Measurements from ENCODE around the gene C2CD2. TPM values are rescaled to one million over a fixed set of nuclear protein-coding genes. Genes with fewer than 3 reads are reported as not detected.

C2CD2 gene
- total and polyA plus RNA-seq, 8 donors = 18.3 to 24.1 (median 19.6) TPM

DNA sequence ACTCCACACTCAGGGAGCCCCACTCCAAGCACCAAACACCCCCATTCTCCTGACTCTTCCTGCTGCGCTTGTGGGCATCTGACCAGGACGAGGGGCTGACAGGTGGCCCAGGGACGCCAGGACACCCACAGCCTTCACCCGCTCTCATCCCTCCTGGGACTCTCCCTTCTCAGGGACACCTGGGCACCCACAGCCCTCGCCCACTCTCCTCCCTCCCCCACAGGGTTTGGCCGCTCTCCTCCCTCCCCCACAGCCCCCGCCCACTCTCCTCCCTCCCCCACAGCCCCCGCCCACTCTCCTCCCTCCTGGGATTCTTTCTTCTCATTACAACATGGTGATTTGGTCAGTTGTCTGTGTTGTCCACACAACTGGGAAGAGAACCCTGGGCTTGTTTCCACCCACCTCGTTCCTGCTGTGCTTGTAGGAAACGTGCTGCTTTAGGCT is 118.1 kb downstream of the C2CD2 start:
- TF ChIP-seq, protein P1, sequence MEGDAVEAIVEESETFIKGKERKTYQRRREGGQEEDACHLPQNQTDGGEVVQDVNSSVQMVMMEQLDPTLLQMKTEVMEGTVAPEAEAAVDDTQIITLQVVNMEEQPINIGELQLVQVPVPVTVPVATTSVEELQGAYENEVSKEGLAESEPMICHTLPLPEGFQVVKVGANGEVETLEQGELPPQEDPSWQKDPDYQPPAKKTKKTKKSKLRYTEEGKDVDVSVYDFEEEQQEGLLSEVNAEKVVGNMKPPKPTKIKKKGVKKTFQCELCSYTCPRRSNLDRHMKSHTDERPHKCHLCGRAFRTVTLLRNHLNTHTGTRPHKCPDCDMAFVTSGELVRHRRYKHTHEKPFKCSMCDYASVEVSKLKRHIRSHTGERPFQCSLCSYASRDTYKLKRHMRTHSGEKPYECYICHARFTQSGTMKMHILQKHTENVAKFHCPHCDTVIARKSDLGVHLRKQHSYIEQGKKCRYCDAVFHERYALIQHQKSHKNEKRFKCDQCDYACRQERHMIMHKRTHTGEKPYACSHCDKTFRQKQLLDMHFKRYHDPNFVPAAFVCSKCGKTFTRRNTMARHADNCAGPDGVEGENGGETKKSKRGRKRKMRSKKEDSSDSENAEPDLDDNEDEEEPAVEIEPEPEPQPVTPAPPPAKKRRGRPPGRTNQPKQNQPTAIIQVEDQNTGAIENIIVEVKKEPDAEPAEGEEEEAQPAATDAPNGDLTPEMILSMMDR (IDR thresholded peaks at IDR 0.05) = no peak
- intact Hi-C loops (cut with DNase I) = no loop called here
- H3K27me3 ChIP-seq = no peaks in the 10 kb centered on the region
- ATAC-seq (no peak), DNase-seq (peak in 2 of 4 donors; percentile 25 to 59)
- no peak overlapping the region for H3K4me3 ChIP-seq
- H3K9me3 ChIP-seq = peaks cover 0 to 4% of the 10 kb centered on the region in 2 donors
- H3K27ac ChIP-seq = no peak overlapping the region
- no peaks in the 10 kb centered on the region for H3K4me1 ChIP-seq
- peaks cover 0 to 58% of the 10 kb centered on the region in 2 donors for H3K36me3 ChIP-seq

Other genes with a start within 250 kb of the C2CD2 start
- 10 to 100 TPM in 1 of 2 donors, 1 to 10 TPM in 1; 5.8 to 10.5 TPM for gene RIPK4, start 187.0 kb downstream of the C2CD2 start, total RNA-seq
- gene RIPK4, start 187.0 kb downstream of the C2CD2 start, polyA plus RNA-seq (ENCODE audit: insufficient read length in 6 of 6) = 1 to 10 TPM; 8.0 to 9.1 (median 8.5) TPM
- 1 to 10 TPM; 6.2 to 7.8 TPM for gene PRDM15, start 74.7 kb downstream of the C2CD2 start, total RNA-seq
- gene PRDM15, start 74.7 kb downstream of the C2CD2 start, polyA plus RNA-seq (ENCODE audit: insufficient read length in 6 of 6) = 1 to 10 TPM; 6.6 to 10.0 (median 7.3) TPM
- gene ZBTB21, start 56.3 kb upstream of the C2CD2 start, total RNA-seq = 10 to 100 TPM; 12.2 to 13.9 TPM
- 10 to 100 TPM in 4 of 6 donors, 1 to 10 TPM in 2; 9.2 to 11.0 (median 10.5) TPM for gene ZBTB21, start 56.3 kb upstream of the C2CD2 start, polyA plus RNA-seq (ENCODE audit: insufficient read length in 6 of 6)
- gene UMODL1, start 117.3 kb upstream of the C2CD2 start, total RNA-seq = under 1 TPM in 1 of 2 donors, not detected in 1; 0.10 TPM
- under 1 TPM; 0.13 to 0.69 (median 0.48) TPM for gene UMODL1, start 117.3 kb upstream of the C2CD2 start, polyA plus RNA-seq (ENCODE audit: insufficient read length in 6 of 6)